GM19351 (cell line): Measurements from ENCODE around the gene HMGXB4.

Experiments used
- ATAC-seq: cut with Tn5 transposase; IDR thresholded peaks from one replicate; pipeline ENCODE4 v1.9.1; 2021; ENCODE audit warnings: mild to moderate bottlenecking, moderate library complexity; ENCODE audit not compliant: unreplicated experiment

The HMGXB4 gene

GRCh38 chr22:35325209-35325608 is 67.9 kb downstream of the HMGXB4 start:
- no peak for ATAC-seq

GRCh38 chr22:35326854-35327562 is 69.7 kb downstream of the HMGXB4 start:
- ATAC-seq: no peak

DNA sequence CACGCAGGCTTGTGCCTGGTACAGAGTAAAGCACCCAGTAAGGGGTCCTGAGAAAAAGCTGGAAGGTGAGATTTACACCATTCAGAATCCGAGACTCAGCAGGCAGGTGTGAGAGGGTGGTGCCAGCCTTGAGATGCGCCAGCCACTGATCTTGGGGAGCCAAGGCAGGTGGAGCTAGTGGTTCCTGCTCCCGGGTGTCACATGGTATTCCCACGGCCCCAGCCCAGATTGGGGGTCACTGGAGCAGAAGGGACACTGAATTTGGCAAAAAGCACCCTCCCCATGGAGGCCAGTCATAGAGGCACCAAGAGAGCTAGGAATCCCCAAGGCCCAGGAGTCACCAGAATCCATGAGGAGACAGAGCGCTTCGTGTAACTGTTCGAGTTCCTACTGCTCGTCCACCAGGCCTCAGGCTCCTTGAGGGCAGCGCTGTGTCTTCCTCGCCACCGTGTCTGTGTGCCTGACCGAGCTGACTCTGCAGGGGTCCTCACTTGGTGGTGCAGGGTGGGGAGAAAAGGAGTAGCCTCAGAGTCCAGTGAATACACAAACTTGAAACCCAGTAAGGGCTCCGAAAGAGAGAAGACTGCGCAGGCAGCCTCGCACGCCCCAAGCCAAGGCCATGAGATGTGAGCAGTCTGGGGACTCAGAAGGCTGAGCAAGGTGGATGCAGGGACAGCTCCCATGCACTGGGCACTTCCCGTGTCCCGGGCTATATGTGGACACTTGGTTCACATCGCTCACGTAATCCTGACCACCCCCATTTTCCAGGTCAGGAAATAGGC is 70.6 kb downstream of the HMGXB4 start:
- no peak for ATAC-seq

GRCh38 chr22:35328472-35328885 is 71.2 kb downstream of the HMGXB4 start:
- no peak for ATAC-seq

GRCh38 chr22:35329114-35329847 is 72.0 kb downstream of the HMGXB4 start:
- no peak for ATAC-seq

DNA sequence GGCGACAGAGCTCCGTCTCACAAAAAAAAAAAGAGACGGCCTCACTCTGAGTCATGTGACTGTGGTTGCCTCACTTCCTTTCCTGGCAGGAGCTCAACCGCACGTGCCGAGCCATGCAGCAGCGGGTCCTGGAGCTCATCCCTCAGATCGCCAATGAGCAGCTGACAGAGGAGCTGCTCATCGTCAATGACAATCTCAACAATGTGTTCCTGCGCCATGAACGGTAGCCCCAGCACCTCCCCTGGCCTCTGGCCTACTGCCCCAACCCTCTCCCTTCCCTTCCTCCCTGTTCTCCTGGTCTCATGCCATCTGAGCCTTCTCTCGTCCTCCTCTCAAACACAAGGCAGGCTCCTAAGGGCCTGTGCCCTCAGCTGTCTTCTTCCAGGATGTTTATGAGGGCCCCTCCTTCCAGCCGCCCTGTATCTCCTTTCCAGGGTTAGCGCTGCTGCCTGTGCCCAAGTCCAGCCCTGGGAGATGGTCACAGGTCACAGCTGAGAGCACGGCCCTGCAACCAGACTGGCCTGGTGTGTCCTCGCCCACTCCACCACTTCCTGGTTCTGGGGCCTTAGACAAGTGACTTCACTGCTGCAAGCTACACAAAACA is 73.1 kb downstream of the HMGXB4 start:
- ATAC-seq: no peak

DNA sequence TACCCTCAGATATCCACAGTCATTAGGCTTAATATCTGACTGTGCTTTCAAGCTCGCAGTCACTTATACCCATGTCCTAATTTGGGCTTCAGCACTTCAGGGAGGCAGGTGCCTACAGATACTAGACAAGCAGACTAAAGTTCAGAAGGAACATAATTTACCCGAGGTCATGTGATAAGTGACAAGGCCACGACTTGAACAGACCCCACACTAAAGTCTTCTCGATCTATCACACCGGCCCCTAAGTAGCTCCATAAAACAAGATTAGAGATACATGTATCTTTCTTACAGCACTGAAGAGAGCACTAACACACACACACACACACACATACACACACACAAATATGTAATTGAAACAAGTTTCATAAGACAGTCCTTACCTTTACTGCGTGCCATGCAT is 75.0 kb downstream of the HMGXB4 start:
- no peak for ATAC-seq

DNA sequence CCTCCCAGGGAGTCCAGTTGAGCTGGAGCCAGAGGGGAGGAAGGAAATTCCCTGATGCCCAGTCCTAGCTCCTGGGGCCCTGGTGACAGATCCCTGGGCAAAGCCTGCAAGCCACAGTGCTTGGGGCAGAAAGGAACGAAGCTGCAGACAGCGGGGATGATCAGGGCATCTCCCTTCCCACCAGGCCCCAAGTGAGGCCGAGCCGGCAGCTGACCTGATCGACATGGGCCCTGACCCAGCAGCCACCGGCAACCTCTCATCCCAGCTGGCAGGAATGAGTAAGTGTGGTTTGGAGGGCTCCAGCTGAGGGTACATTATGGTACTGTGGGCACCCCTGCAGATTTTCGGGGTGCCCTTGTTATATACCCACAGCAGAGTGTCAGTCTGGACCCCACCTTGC is 75.9 kb downstream of the HMGXB4 start:
- no peak for ATAC-seq

- no peak for ATAC-seq
These were observed 76.7 kb downstream of the HMGXB4 start for GRCh38 chr22:35334004-35334403.

GRCh38 chr22:35335468-35335867 is 78.2 kb downstream of the HMGXB4 start:
- ATAC-seq: no peak

DNA sequence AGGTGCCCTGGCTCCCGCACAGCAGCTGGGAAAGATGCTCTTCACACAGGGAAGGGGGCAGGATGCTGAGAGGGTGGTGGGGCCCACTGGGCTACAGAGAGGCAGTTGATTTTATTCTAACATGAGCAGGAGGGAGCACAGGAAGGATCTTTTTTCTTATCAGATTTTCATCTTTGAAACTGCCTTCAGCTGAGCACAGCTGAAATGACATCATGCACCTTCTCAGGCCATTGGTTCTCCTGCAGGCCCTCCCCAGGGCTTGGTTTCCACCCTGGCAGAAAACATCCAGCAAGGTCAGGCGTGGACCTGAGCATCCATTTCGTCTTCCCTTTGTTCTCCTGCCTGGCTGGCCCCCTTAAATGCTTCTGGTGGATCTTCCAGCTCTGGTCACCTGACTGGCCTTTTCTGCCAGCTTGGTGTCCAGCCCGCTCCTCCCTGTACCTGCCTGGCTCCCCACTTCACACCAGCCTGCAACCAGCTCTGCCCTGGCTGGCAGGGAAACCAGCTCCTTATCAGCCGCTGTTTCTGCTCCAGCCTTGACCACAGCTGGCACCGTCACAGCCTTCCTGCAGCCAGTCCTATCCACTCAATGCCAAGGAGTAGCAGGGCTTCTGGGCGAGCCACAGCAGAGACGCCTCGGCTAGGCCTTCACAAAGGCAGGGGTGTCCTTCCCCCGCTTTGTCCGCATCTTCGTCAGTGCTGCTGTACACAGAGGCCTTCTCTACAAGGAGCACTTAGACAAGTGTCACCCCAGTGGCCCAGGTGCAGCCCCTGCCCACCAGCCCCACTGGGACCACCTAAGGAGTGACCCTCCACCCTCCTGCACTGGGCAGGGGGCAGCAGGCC is 78.9 kb downstream of the HMGXB4 start:
- no peak for ATAC-seq

- no peak for ATAC-seq
These were observed 80.6 kb downstream of the HMGXB4 start for GRCh38 chr22:35337932-35338331.

GRCh38 chr22:35341090-35341874 is 84.0 kb downstream of the HMGXB4 start:
- no peak for ATAC-seq

GRCh38 chr22:35342390-35342789 is 85.1 kb downstream of the HMGXB4 start:
- ATAC-seq: no peak

GRCh38 chr22:35343664-35344550 is 86.6 kb downstream of the HMGXB4 start:
- no peak for ATAC-seq

DNA sequence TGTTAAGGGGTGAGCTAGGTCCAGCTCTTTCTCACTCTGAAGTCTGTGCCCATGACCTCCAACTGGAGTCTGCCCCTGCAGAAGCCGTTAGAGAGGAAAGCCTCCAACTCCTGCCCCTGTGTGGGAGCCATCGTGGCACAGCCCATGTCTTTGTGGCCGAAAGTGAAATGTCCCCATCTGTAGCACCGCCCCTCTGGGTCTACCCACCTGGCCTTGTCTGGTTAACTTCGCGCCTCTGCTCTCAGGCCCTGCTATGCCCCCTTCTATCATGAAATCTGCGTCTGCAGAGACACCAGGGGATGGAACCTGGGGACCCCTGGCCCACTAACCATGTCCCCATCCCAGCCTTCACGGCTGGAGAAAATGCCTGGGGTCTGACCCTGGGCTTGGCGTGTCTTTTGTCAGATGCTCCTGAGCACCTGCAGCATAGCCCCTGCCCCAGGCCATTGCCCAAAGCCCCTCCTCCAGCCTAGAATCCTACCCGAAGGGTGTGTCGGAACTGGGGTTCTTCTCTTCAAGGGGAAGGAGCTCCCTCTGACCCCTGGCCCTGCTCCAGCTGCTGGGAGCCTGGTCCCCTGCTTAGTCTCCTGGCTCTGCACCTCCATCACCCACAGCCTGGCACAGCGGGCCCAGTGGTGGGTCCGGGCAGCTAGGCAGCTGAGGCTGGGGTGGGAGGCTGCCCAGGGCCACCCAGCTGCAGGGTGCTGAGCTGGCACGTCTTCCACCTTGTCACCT is 87.8 kb downstream of the HMGXB4 start:
- no peak for ATAC-seq
